Stimulated activated CD8-positive, alpha-beta memory T cell treated with anti-CD3 and anti-CD28 coated beads, Interleukin-7, amount 100 ng/mL, for 4 hours (primary cell): ENCODE measurements around the gene TTC12.
A peak's percentile ranks its signal among the peaks of the same experiment; 100 is the strongest.

Source experiments
- DNase-seq, 2 donors: peaks; one replicate each; pipeline ENCODE4 v3.0.0-alpha.2; 2020; ENCODE audit warnings: low read depth in 2 of 2

TTC12 gene

DNA sequence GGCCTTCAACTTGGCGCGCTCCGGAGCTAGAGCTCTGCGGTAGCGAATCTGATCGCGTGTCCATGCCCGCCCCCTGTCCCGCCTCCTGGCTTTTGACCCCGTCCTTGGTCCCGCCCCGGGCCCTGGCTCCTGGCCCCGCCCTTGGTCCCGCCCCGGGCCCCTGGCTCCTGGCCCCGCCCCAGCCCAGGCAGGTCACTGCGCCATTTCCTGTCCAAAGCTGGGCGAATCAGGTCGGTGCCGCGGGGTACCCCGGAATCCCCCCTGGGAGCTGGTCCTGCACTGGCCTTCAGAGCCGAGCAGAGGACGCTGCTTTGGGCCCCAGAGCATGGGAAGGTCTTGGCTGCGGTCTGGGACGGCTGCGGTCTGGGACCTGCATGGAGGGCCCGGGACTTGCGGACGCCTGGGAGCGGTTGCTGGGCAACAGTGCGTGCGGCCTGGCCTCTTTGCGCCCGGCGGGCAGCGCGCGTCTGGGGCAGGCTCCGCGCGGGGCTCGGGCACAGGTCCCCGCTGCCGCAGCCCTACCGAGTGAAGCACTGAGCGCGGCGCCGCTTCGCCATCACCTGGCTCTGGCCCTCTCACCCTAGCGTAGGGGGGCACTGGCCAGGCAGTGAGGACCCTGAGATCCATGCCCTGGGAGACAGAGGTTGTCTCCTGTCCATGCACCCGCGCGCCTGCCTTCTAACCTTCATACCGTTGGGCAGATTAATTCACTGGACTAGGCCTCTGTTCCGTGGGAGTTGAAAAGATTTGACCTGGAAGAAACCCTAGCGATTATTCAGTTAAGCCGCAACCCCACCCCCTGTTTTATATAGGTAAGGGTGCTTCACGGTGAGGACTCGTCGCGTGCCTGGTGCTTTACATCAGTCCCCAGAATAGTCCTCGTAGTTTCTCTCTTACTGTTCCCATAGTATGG is at the start of gene TTC12:
Gene TTC12 (plus strand): TSS at position 195 of the 913 bp plus-strand sequence. CDS start 1,675 bp downstream, outside the sequence.
- DNase-seq, result peak; percentile 74 to 87

DNA sequence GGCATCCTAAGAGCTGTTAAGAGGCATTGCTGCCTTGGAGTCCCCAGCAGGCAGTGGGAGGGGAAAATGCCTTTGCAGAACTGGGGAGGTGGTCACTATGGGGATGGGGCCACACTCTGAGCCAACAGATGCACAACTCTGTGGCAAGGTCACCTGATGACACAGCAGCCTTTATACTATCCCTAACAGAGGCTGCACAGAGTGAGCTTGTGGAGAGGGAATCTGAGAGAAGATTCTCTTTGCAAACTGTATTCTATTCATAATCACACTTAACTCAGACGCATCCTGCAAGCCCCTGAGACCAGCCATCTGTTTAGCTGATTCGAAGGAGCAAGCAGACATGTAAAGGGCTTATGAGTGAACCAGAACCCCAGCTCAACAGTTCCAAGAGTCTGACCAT is 49.0 kb upstream of the TTC12 start:
- DNase-seq, result no peak

GRCh38 chr11:113267493-113267892 is 46.9 kb upstream of the TTC12 start:
- DNase-seq, result no peak

GRCh38 chr11:113269096-113269495 is 45.3 kb upstream of the TTC12 start:
- DNase-seq, result no peak

- no peak for DNase-seq
Observed at GRCh38 chr11:113269636-113270035, 44.7 kb upstream of the TTC12 start.

DNA sequence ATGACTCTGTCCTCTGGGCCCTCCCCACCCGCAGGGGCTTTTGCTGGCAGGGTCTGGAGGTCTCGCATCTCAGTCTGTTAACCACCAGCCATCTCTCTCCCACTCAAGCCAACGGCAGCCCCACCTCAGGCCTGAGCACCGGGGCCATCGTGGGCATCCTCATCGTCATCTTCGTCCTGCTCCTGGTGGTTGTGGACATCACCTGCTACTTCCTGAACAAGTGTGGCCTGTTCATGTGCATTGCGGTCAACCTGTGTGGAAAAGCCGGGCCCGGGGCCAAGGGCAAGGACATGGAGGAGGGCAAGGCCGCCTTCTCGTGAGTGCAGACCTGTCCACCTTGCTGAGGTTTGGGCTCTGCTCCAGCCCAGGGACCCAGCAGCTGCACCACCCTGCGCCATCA is 44.3 kb upstream of the TTC12 start:
- DNase-seq, result no peak

DNA sequence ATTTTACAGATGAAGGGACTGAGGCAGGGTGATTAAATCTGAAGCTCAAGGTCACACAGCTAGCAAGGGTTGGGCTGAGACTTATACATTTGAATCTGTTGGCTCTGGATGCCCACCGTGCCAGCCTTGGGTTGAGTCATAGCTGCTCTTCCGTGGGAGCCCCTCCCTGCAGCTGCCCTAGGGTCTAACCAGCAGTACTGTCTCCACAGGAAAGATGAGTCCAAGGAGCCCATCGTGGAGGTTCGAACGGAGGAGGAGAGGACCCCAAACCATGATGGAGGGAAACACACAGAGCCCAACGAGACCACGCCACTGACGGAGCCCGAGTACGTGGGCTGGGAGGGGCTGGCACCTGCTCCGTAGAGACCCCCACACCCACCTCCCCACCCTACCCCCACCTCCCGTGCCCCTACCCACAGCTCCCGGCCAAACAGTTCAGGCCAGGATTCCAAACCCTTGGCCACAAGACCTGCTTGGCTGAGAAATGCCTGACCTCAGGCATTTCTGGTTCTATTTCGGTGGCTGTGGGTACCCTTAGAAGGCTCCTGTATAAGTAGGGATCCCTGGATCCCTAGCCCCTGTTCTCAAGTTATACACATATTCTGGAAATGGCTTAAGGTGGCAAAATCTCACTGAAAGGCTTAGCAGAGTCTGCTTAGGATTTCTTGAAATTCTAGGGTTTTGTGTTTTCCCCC is 42.7 kb upstream of the TTC12 start:
- DNase-seq, result no peak

- no peak for DNase-seq
Observed at GRCh38 chr11:113272281-113272680, 42.1 kb upstream of the TTC12 start.

GRCh38 chr11:113272927-113273615 is 41.3 kb upstream of the TTC12 start:
- DNase-seq, result no peak

GRCh38 chr11:113273720-113274119 is 40.7 kb upstream of the TTC12 start:
- no peak for DNase-seq

- no peak for DNase-seq
Observed at GRCh38 chr11:113274713-113275582, 39.4 kb upstream of the TTC12 start.

- DNase-seq, result no peak
Observed at GRCh38 chr11:113275602-113276001, 38.8 kb upstream of the TTC12 start.

DNA sequence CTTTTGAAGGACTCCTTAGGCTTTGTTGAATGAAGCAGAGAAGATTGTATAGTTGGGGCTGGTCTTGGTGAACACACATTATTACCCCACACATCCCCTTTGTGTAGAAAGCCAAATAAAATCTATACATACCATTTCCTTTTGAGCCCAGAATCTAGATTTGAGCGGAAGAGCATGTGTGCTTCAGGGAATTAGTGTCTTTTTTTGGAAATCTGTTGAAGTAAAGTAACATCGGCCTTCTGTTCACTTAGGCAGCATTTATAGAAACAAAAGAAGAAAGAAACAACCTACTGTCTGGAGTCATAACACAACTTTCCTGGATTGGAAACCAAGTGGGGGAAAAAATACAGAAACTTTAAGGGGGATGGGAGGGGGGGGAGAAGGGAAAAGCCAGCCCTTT is 37.9 kb upstream of the TTC12 start:
- DNase-seq, result no peak

DNA sequence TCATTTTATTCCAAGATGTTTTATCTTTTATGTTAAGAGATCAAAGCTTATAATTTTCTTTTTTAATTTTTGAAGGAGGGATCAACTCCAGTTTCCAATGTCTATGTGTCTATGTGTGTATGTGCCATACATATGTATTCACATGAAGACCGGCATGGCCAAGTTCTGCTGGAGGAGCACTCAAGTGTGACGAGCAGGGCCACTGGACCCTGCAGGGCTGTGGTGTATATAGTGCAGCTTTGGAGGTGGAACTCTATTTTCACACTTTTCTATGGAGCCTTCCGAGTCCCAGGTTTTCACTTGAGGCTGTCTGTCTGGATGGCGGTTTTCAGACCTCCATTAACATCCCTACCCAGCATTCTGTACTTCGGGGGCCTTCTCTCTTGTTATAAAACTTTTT is 36.5 kb upstream of the TTC12 start:
- DNase-seq, result no peak

- no peak for DNase-seq
Observed at GRCh38 chr11:113278481-113278880, 35.9 kb upstream of the TTC12 start.

GRCh38 chr11:113278925-113279324 is 35.5 kb upstream of the TTC12 start:
- no peak for DNase-seq

GRCh38 chr11:113279591-113279990 is 34.8 kb upstream of the TTC12 start:
- DNase-seq, result no peak

GRCh38 chr11:113281052-113281725 is 33.2 kb upstream of the TTC12 start:
- no peak for DNase-seq

DNA sequence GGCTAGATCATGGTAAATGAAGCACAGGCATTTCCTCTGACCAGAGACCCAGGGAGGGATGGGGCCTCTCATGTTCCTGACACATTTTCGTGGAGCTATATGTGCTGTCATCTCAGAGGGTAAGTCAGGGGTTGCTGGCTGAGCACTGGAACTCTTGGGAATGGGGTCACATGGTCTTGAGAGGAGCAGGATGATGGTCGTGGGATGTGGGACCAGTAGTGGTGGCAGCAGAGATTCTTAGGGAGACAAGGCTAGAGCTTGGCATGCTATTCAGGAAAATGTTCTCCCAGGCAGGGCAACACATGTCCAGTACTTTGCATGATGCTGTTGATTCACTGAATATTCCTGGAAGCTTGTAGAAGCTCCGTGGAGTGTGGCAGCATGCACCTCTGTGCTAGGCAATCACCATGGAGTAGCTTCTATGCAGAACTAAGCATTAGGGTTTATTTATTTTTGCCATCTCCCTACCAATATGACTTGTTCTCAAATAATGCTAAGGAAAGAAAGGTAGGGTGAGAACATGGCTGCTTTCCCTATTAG is 31.4 kb upstream of the TTC12 start:
- DNase-seq, result no peak

DNA sequence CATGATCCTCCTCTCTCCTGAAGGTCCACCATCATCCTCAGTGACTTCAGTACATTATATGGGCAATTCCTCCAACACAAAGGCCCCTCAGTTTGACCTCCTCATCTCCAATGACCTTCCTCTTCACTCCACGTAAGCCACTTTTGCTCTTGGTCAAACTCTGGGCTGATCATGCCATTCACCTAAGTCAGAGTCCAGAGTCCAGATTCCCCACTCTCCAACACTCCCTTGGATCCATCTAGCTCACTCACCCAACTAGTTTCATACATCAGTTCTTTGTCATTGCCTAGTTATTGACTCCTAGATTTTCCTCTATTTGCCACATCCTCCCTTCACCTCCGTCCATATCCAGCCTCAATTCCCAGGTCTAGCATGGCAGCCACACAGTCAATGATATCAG is 30.5 kb upstream of the TTC12 start:
- DNase-seq, result no peak

DNA sequence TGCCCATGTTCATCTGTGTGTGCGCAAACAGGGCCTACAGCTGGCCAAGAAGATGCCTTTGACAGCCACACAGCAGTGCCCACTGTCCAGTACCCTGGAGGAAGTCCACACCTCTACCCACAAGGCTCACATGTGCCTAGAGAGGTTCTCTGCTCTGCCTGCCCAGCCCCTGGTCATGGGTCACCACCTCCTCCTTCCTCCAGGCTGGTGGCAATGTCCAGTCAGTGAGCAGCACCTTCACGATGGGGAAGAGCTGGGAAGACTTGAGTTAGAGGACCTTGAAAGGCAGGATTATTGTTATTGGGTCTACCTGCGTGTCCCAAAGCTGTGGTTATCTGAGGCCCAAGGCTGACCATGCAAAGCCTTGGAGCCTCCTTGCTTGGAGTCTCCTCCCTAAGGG is 28.4 kb upstream of the TTC12 start:
- DNase-seq, result no peak
